H1 (cell line): ENCODE measurements around the gene ACOD1. TPM values are rescaled to one million over a fixed set of nuclear protein-coding genes. Genes with fewer than 3 reads are reported as not detected.

Experiments
- CTCF ChIA-PET: fragments of 300-600 bp; sonication (Branson Sonifier 250); formaldehyde crosslinking; loops from one replicate; lab custom pipeline; 2021; ENCODE audit not compliant: partially characterized antibody; lab: Charles Lee
- POLR2A ChIA-PET: fragments of 300-600 bp; sonication (Branson Sonifier 250); formaldehyde crosslinking; loops from one replicate; lab custom pipeline; 2021; ENCODE audit warnings: inconsistent platforms; ENCODE audit not compliant: partially characterized antibody; lab: Charles Lee
- DNase-seq, 2 experiments: peaks; one replicate each; pipeline versions ENCODE4 v3.0.0 to v3.0.0-alpha.2; 2010 to 2022; ENCODE audit warnings: low spot score in 2 of 2, low read depth in 1 of 2, mixed read lengths in 1 of 2
- FAIRE-seq: peaks from 2 replicates; lab custom pipeline; 2011; peaks lifted over from hg19 to GRCh38; lab: Jason Lieb, UNC
- H2AFZ ChIP-seq: 2 replicates; pipeline ENCODE4 v1.8.1; 2012; ENCODE audit warnings: low read length, inconsistent platforms
- H2AK5ac ChIP-seq: 2 replicates; pipeline ENCODE4 v1.6.1; 2013; ENCODE audit warnings: low read depth, low read length
- H2BK120ac ChIP-seq: replicated peaks from 2 replicates; pipeline ENCODE3; 2013; ENCODE audit warnings: low read depth, low read length, inconsistent platforms
- H2BK12ac ChIP-seq: 2 replicates; pipeline ENCODE4 v1.6.1; 2013; ENCODE audit warnings: low read depth, low read length
- H2BK15ac ChIP-seq: 2 replicates; pipeline ENCODE4 v1.6.1; 2013; ENCODE audit warnings: low read length
- H2BK20ac ChIP-seq: 2 replicates; pipeline ENCODE4 v1.6.1; 2013; ENCODE audit warnings: low read length
- H2BK5ac ChIP-seq: 2 replicates; pipeline ENCODE4 v1.6.1; 2013; ENCODE audit warnings: low read depth, low read length
- H3K14ac ChIP-seq: 2 replicates; pipeline ENCODE4 v1.6.1; 2013; ENCODE audit warnings: inconsistent platforms; ENCODE audit not compliant: insufficient read length
- H3K18ac ChIP-seq: 2 replicates; pipeline ENCODE4 v1.6.1; 2013; ENCODE audit warnings: low read length; ENCODE audit errors: extremely low read depth
- H3K23ac ChIP-seq: 2 replicates; pipeline ENCODE4 v1.6.1; 2013; ENCODE audit warnings: inconsistent platforms; ENCODE audit not compliant: insufficient read length
- H3K23me2 ChIP-seq: 2 replicates; pipeline ENCODE4 v1.6.1; 2013; ENCODE audit warnings: low read depth, low read length
- H3K27ac ChIP-seq: 2 replicates; pipeline ENCODE4 v1.6.1; 2011; ENCODE audit warnings: low read depth, low read length, inconsistent platforms
- H3K27me3 ChIP-seq, 4 experiments: replicated peaks in 1 of 4; 1 replicate in 1 of 4; 2 replicates in 3 of 4; pipeline versions ENCODE4 v1.6.1 to v1.8.1; 2011 to 2013; ENCODE audit warnings: low read length in 3 of 4, mild to moderate bottlenecking in 3 of 4, inconsistent platforms in 2 of 4, mixed read lengths in 2 of 4, moderate library complexity in 1 of 4; ENCODE audit not compliant: control insufficient read depth in 3 of 4, insufficient read depth in 3 of 4; ENCODE audit errors: extremely low read depth in 1 of 4
- H3K36me3 ChIP-seq, 4 experiments: 2 replicates each; pipeline versions ENCODE4 v1.6.1 to v1.8.1; 2011 to 2013; ENCODE audit warnings: mild to moderate bottlenecking in 4 of 4, low read length in 3 of 4, moderate library complexity in 2 of 4, control low read depth in 1 of 4, inconsistent platforms in 1 of 4; ENCODE audit not compliant: insufficient read depth in 4 of 4, control insufficient read depth in 2 of 4
- H3K4ac ChIP-seq: replicated peaks from 2 replicates; pipeline ENCODE3; 2013; ENCODE audit warnings: low read length, low read depth, mixed read lengths, inconsistent platforms; ENCODE audit not compliant: insufficient read length
- H3K4me1 ChIP-seq, 4 experiments: replicated peaks in 1 of 4; 1 replicate in 1 of 4; 2 replicates in 3 of 4; pipeline versions ENCODE4 v1.6.1 to v1.8.1; 2011 to 2013; ENCODE audit warnings: low read length in 3 of 4, inconsistent platforms in 2 of 4, mixed read lengths in 1 of 4; ENCODE audit not compliant: insufficient read depth in 4 of 4, control insufficient read depth in 3 of 4
- H3K4me2 ChIP-seq, 2 experiments: 2 replicates each; pipeline versions ENCODE4 v1.6.1 to v1.8.1; 2011 to 2013; ENCODE audit warnings: low read depth in 2 of 2, low read length in 2 of 2, control low read depth in 1 of 2, inconsistent platforms in 1 of 2, mild to moderate bottlenecking in 1 of 2; ENCODE audit not compliant: insufficient read depth in 1 of 2
- H3K4me3 ChIP-seq, 4 experiments: fragments of 200-600, 300-600 bp in 1 of 4; sonication (generic), shearing (Covaris generic), sonication (Bioruptor Twin) in 1 of 4; 2 replicates each; pipeline versions ENCODE4 v1.5.1 to v1.8.1; 2011 to 2016; ENCODE audit warnings: low read length in 4 of 4, low read depth in 3 of 4, control low read depth in 2 of 4, inconsistent platforms in 2 of 4, mild to moderate bottlenecking in 2 of 4, mixed read lengths in 1 of 4, moderate library complexity in 1 of 4; ENCODE audit not compliant: insufficient read depth in 2 of 4; ENCODE audit errors: extremely low read depth in 1 of 4
- H3K56ac ChIP-seq: replicated peaks from 2 replicates; pipeline ENCODE3; 2013; ENCODE audit warnings: low read depth, mild to moderate bottlenecking, mixed read lengths, low read length, inconsistent platforms; ENCODE audit not compliant: insufficient read length
- H3K79me1 ChIP-seq: 2 replicates; pipeline ENCODE4 v1.6.1; 2013; ENCODE audit warnings: low read depth, low read length, control low read depth
- H3K79me2 ChIP-seq, 2 experiments: 2 replicates each; pipeline versions ENCODE4 v1.6.1 to v1.8.1; 2012 to 2013; ENCODE audit warnings: low read length in 2 of 2, mild to moderate bottlenecking in 2 of 2, inconsistent platforms in 1 of 2; ENCODE audit not compliant: insufficient read depth in 2 of 2, control insufficient read depth in 1 of 2
- H3K9ac ChIP-seq, 4 experiments: replicated peaks in 1 of 4; 1 replicate in 1 of 4; 2 replicates in 3 of 4; pipeline versions ENCODE4 v1.6.1 to v1.8.1; 2011 to 2013; ENCODE audit warnings: low read depth in 3 of 4, low read length in 3 of 4, control low read depth in 2 of 4, mild to moderate bottlenecking in 2 of 4, moderate library complexity in 2 of 4, inconsistent platforms in 1 of 4; ENCODE audit errors: extremely low read depth in 1 of 4
- H3K9me3 ChIP-seq, 2 experiments: 2 replicates each; pipeline versions ENCODE4 v1.6.1 to v1.8.1; 2012 to 2013; ENCODE audit warnings: mild to moderate bottlenecking in 2 of 2, moderate library complexity in 2 of 2, control low read depth in 1 of 2, inconsistent platforms in 1 of 2, low read depth in 1 of 2, low read length in 1 of 2, mixed read lengths in 1 of 2; ENCODE audit not compliant: insufficient read depth in 2 of 2
- H4K20me1 ChIP-seq, 2 experiments: replicated peaks in 1 of 2; 2 replicates each; pipeline versions ENCODE3 to v1.8.1; 2011 to 2013; ENCODE audit warnings: inconsistent platforms in 2 of 2, low read length in 2 of 2, mild to moderate bottlenecking in 1 of 2; ENCODE audit not compliant: insufficient read depth in 2 of 2, control insufficient read depth in 1 of 2
- H4K5ac ChIP-seq: 2 replicates; pipeline ENCODE4 v1.6.1; 2013; ENCODE audit warnings: low read length, low read depth, mixed read lengths, inconsistent platforms; ENCODE audit not compliant: insufficient read length
- H4K8ac ChIP-seq: 2 replicates; pipeline ENCODE4 v1.8.0; 2013; ENCODE audit warnings: mild to moderate bottlenecking, moderate library complexity, low read length, inconsistent platforms; ENCODE audit not compliant: insufficient read depth; ENCODE audit errors: extremely low read depth
- H4K91ac ChIP-seq: replicated peaks from 2 replicates; pipeline ENCODE3; 2013; ENCODE audit warnings: low read length, mixed read lengths, inconsistent platforms; ENCODE audit not compliant: insufficient read length
- NRF1 ChIP-seq: IDR thresholded peaks from 2 replicates; pipeline ENCODE4 v1.6.1; 2011; ENCODE audit warnings: mild to moderate bottlenecking, low read depth, low read length, improper control_type of control experiment
- RBBP5 ChIP-seq: IDR thresholded peaks from 2 replicates; pipeline ENCODE4 v1.7.1; 2012; ENCODE audit warnings: low read depth, mild to moderate bottlenecking, inconsistent platforms, low read length, moderate library complexity, borderline replicate concordance
- RXRA ChIP-seq: IDR thresholded peaks from 2 replicates; pipeline ENCODE4 v1.6.1; 2011; ENCODE audit warnings: low read depth, mild to moderate bottlenecking, low read length, moderate library complexity; ENCODE audit not compliant: insufficient read depth
- ZNF274 ChIP-seq: IDR thresholded peaks from 2 replicates; pipeline ENCODE4 v1.7.0; 2012; ENCODE audit warnings: low read length, borderline replicate concordance; ENCODE audit errors: extremely low read depth
- WGBS, 2 experiments: shearing (Covaris generic) in 1 of 2; methylation state at CpG; one replicate each; pipeline versions ENCODE4 v1.1.6 to v1.1.7; 2013 to 2015; ENCODE audit warnings: low lambda C conversion rate in 2 of 2, mixed read lengths in 2 of 2, inconsistent platforms in 1 of 2, low coverage in 1 of 2, missing lambda C conversion rate in 1 of 2; ENCODE audit not compliant: insufficient replicate concordance in 2 of 2, insufficient coverage in 1 of 2, insufficient read length in 1 of 2; ENCODE audit errors: extremely low coverage in 1 of 2, missing lambda C conversion rate in 1 of 2; 5-methylcytosine and 5-hydroxymethylcytosine counted together
- polyA plus RNA-seq, 7 experiments: library from polyadenylated mRNA; depleted of rRNA in 3 of 7; stranded (reverse) in 5 of 7; unstranded in 2 of 7; fragments of >200 nt in 5 of 7; fragments of 200-250 nt in 2 of 7; gene quantifications; 1 replicate in 5 of 7; 2 replicates in 1 of 7; 4 replicates in 1 of 7; pipeline versions ENCODE4 v1.2.1 to v1.2.3, GENCODE V29; 2011 to 2013; ENCODE audit warnings: missing spikeins in 2 of 7, mixed read lengths in 2 of 7
- total RNA-seq: library from RNA; stranded (reverse); fragmentation: NEBNext Ultra II Directional; extraction: Animal tissue kit (Norgen Biotek cat#: 25700); gene quantifications from 2 replicates; pipeline ENCODE4 v1.2.1, GENCODE V29; 2021

Gene ACOD1
- total and polyA plus RNA-seq, 2 of the 8 experiments (the other 6 are each of a cell fraction or from before 2014, with no cell fraction given), result not detected

DNA sequence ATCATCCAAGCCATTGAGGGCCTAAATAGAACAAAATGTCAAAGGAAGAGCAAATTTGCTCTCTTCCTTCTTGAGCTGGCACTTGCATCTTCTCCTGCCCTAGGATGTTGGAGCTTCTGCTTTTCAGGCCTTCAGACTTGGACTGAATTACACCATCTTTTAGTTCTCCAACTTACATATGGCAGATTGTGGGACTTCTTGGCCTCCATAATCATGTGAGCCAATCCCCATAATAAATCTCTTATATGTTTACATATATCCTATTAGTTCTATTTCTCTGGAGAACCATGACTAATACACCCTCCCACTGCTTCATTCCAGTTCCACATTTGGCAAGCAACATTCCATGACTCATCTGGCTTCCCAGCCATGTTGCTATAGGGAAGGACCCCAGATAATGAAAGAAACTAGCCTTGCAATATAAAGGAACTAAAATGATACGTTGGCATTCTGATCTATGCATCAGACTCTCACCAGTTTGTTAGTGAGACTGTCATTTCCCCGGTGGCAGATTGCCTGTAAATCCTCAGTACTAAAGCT lies 11.0 kb upstream of the ACOD1 start:
- H2BK20ac ChIP-seq, result no peak overlapping the region
- no peak overlapping the region for H2BK120ac ChIP-seq
- no peaks in the 10 kb centered on the region for H3K23me2 ChIP-seq
- no peaks in the 10 kb centered on the region for H3K79me1 ChIP-seq
- no peaks in the 10 kb centered on the region for H4K20me1 ChIP-seq
- no peaks in the 10 kb centered on the region for H3K36me3 ChIP-seq
- H3K4me1 ChIP-seq, result no peaks in the 10 kb centered on the region
- H4K8ac ChIP-seq, result no peak overlapping the region
- no peak overlapping the region for H3K9ac ChIP-seq
- no peak overlapping the region for H2BK12ac ChIP-seq
- POLR2A ChIA-PET, result no interaction called here
- no peaks in the 10 kb centered on the region for H3K9me3 ChIP-seq
- H3K27me3 ChIP-seq, result no peaks in the 10 kb centered on the region
- no peak overlapping the region for H4K5ac ChIP-seq
- no peak overlapping the region for H3K23ac ChIP-seq
- H3K27ac ChIP-seq, result no peak overlapping the region
- no peak overlapping the region for H4K91ac ChIP-seq
- no peak overlapping the region for H3K18ac ChIP-seq
- H3K56ac ChIP-seq, result no peak overlapping the region
- no peak for DNase-seq
- FAIRE-seq, result no peak
- no peak overlapping the region for H3K4me3 ChIP-seq
- no peaks in the 10 kb centered on the region for H3K79me2 ChIP-seq
- CTCF ChIA-PET, result interaction anchor here (1.2 kb wide), 1 partner anchor 63 kb away, joined by 3 read pairs; no protein-coding TSS in a partner anchor
- no peak overlapping the region for H3K14ac ChIP-seq
- H3K4ac ChIP-seq, result no peak overlapping the region
- H3K4me2 ChIP-seq, result no peak overlapping the region
- TF ChIP-seq ZNF274, result no peak
- no peak for TF ChIP-seq NRF1
- no peak for TF ChIP-seq RBBP5
- TF ChIP-seq RXRA, result no peak
- no peak overlapping the region for H2AK5ac ChIP-seq
- no peak overlapping the region for H2AFZ ChIP-seq
- H2BK5ac ChIP-seq, result no peak overlapping the region
- WGBS, 2 experiments, result 65% methylated on average over 2 of the region's 2 CpGs; no CpG with 5 or more reads in 1 of the 2 experiments
- no peak overlapping the region for H2BK15ac ChIP-seq
